NT2/D1 (cell line): ENCODE measurements around the gene PML.
"Not testable (repeated sequence)": the region's sequence is repeated elsewhere in the genome, so short reads cannot be mapped to it uniquely, and the experiment has no call there.

Source experiments
- DNase-seq: peaks from one replicate; pipeline ENCODE4 v3.0.0-alpha.2; 2011; ENCODE audit warnings: low read depth, low spot score
- H3K27me3 ChIP-seq: 2 replicates; pipeline ENCODE4 v1.6.0; 2011; ENCODE audit warnings: mild to moderate bottlenecking; ENCODE audit not compliant: insufficient read length, insufficient read depth
- H3K36me3 ChIP-seq: 2 replicates; pipeline ENCODE4 v1.6.1; 2011; ENCODE audit warnings: mild to moderate bottlenecking, low read length, mixed read lengths; ENCODE audit not compliant: insufficient read depth, insufficient read length
- H3K4me1 ChIP-seq: 2 replicates; pipeline ENCODE4 v1.5.1; 2011; ENCODE audit not compliant: insufficient read depth, insufficient read length
- H3K4me3 ChIP-seq: 2 replicates; pipeline ENCODE4 v1.5.1; 2011; ENCODE audit warnings: low read depth; ENCODE audit not compliant: insufficient read length
- H3K9ac ChIP-seq: 2 replicates; pipeline ENCODE4 v1.6.0; 2011; ENCODE audit warnings: low read depth; ENCODE audit not compliant: insufficient read length
- H3K9me3 ChIP-seq: 2 replicates; pipeline ENCODE4 v1.5.1; 2011; ENCODE audit warnings: mild to moderate bottlenecking, low read length; ENCODE audit not compliant: insufficient read depth
- SUZ12 ChIP-seq: IDR thresholded peaks from 2 replicates; pipeline ENCODE4 v1.6.1; 2011; ENCODE audit not compliant: insufficient read length, insufficient read depth; ENCODE audit errors: extremely low read depth
- YY1 ChIP-seq: IDR thresholded peaks from 2 replicates; pipeline ENCODE4 v1.6.1; 2011; ENCODE audit not compliant: insufficient read length, insufficient read depth
- ZNF274 ChIP-seq: IDR thresholded peaks from 2 replicates; pipeline ENCODE4 v1.6.1; 2011; ENCODE audit warnings: mild to moderate bottlenecking, low read depth, low read length

Gene PML

GRCh38 chr15:73959801-73960200, 34.7 kb upstream of the PML start:
- H3K4me3 ChIP-seq, result no peak overlapping the region
- no peak overlapping the region for H3K9ac ChIP-seq
- TF ChIP-seq YY1, result no peak
- TF ChIP-seq SUZ12, result no peak
- TF ChIP-seq ZNF274, result no peak
- H3K36me3 ChIP-seq, result no peaks in the 10 kb centered on the region
- H3K27me3 ChIP-seq, result no peaks in the 10 kb centered on the region
- H3K9me3 ChIP-seq, result no peaks in the 10 kb centered on the region
- peaks cover 5% of the 10 kb centered on the region for H3K4me1 ChIP-seq
- no peak for DNase-seq

GRCh38 chr15:73960472-73961070, 33.9 kb upstream of the PML start:
- not testable (repeated sequence) for H3K4me3 ChIP-seq, H3K27me3 ChIP-seq, H3K9ac ChIP-seq, H3K4me1 ChIP-seq, H3K9me3 ChIP-seq, H3K36me3 ChIP-seq, DNase-seq

GRCh38 chr15:73962433-73962832, 32.1 kb upstream of the PML start:
- Histone ChIP-seq H3K4me3 (no peak overlapping the region), H3K36me3 (no peaks in the 10 kb centered on the region), H3K9me3 (no peaks in the 10 kb centered on the region), H3K4me1 (peaks cover 4% of the 10 kb centered on the region), H3K27me3 (no peaks in the 10 kb centered on the region), H3K9ac (no peak overlapping the region)
- DNase-seq, result no peak
- TF ChIP-seq ZNF274 (no peak), SUZ12 (no peak), YY1 (no peak)

- DNase-seq, result peak; percentile 93
- no peak overlapping the region for H3K4me3 ChIP-seq
- no peaks in the 10 kb centered on the region for H3K9me3 ChIP-seq
- no peak for TF ChIP-seq YY1
- TF ChIP-seq SUZ12, result no peak
- no peak for TF ChIP-seq ZNF274
- H3K9ac ChIP-seq, result peak overlapping the region; percentile 63
- no peaks in the 10 kb centered on the region for H3K27me3 ChIP-seq
- peaks cover 4% of the 10 kb centered on the region for H3K4me1 ChIP-seq
- no peaks in the 10 kb centered on the region for H3K36me3 ChIP-seq
Measured at GRCh38 chr15:73964736-73965093, 29.8 kb upstream of the PML start.

- Histone ChIP-seq H3K9me3 (no peaks in the 10 kb centered on the region), H3K4me3 (peak overlapping the region; percentile 13), H3K4me1 (peaks cover 4% of the 10 kb centered on the region), H3K27me3 (no peaks in the 10 kb centered on the region), H3K36me3 (no peaks in the 10 kb centered on the region), H3K9ac (peak overlapping the region; percentile 66)
- peak; percentile 39 for DNase-seq
- no peak for TF ChIP-seq YY1
- TF ChIP-seq SUZ12, result no peak
- no peak for TF ChIP-seq ZNF274
Measured at GRCh38 chr15:73965094-73965757, 29.3 kb upstream of the PML start.

GRCh38 chr15:73965758-73966113, 28.8 kb upstream of the PML start:
- no peak for TF ChIP-seq ZNF274
- no peak for TF ChIP-seq YY1
- TF ChIP-seq SUZ12, result no peak

GRCh38 chr15:73968461-73968860, 26.1 kb upstream of the PML start:
- Histone ChIP-seq H3K4me3 (no peak overlapping the region), H3K4me1 (peaks cover 9% of the 10 kb centered on the region), H3K36me3 (no peaks in the 10 kb centered on the region), H3K27me3 (peaks cover 2% of the 10 kb centered on the region), H3K9ac (no peak overlapping the region), H3K9me3 (no peaks in the 10 kb centered on the region)
- DNase-seq, result no peak
- no peak for TF ChIP-seq ZNF274
- TF ChIP-seq YY1, result no peak
- no peak for TF ChIP-seq SUZ12

More at GRCh38 chr15:73965758-73966113, 28.8 kb upstream of the PML start:
- peaks cover 4% of the 10 kb centered on the region for H3K4me1 ChIP-seq
- no peak for DNase-seq
- H3K36me3 ChIP-seq, result no peaks in the 10 kb centered on the region
- H3K4me3 ChIP-seq, result no peak overlapping the region
- no peak overlapping the region for H3K9ac ChIP-seq
- no peaks in the 10 kb centered on the region for H3K9me3 ChIP-seq
- H3K27me3 ChIP-seq, result no peaks in the 10 kb centered on the region

- peaks cover 1% of the 10 kb centered on the region; the same call in 1 of the 2 replicates for H3K9me3 ChIP-seq
- peaks cover 2% of the 10 kb centered on the region for H3K27me3 ChIP-seq
- H3K9ac ChIP-seq, result no peak overlapping the region
- no peak overlapping the region for H3K4me3 ChIP-seq
- TF ChIP-seq ZNF274 (no peak), YY1 (no peak), SUZ12 (no peak)
- peaks cover 9% of the 10 kb centered on the region for H3K4me1 ChIP-seq
- H3K36me3 ChIP-seq, result no peaks in the 10 kb centered on the region
- no peak for DNase-seq
Measured at GRCh38 chr15:73969151-73969759, 25.3 kb upstream of the PML start.
